Hematopoietic multipotent progenitor cell treated with erythropoietin and hydrocortisone succinate and interleukin-3 and kit ligand, for 17 days (in vitro differentiated cells): Measurements from ENCODE around the gene VTA1.
"Not testable (repeated sequence)": the region's sequence is repeated elsewhere in the genome, so short reads cannot be mapped to it uniquely, and the experiment has no call there.

ENCODE experiments used
- DNase-seq: peaks from one replicate; pipeline ENCODE4 v3.0.0-alpha.2; 2015; ENCODE audit warnings: low spot score

Gene VTA1

GRCh38 chr6:142146828-142147662 is at the start of gene VTA1, which contains the start of gene NMBR:
Gene VTA1 (plus strand): TSS chr6:142147263. CDS start chr6:142147288, 25 bp downstream.
Gene NMBR (minus strand): TSS chr6:142147122. CDS start chr6:142088658, 58,464 bp downstream.
- peak; percentile 94 for DNase-seq

DNA sequence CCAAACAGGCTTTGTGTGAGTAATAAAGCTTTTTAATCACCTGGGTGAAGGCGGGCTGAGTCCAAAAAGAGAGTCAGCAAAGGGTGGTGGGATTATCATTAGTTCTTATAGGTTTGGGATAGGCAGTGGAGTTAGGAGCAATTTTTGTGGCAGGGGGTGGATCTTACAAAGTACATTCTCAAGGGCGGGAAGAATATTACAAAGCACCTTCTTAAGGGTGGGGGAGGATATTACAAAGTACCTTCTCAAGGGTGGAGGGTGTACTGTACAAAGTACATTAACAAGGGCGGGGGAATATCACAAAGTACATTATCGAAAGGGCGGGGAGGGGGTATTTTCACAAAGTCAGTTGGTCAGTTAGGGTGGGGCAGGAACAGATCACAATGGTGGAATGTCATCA is 42.2 kb upstream of the VTA1 start:
- not testable (repeated sequence) for DNase-seq

GRCh38 chr6:142110820-142111219 is 36.2 kb upstream of the VTA1 start:
- not testable (repeated sequence) for DNase-seq

GRCh38 chr6:142112451-142113061 is 34.5 kb upstream of the VTA1 start:
- peak; percentile 21 for DNase-seq

DNA sequence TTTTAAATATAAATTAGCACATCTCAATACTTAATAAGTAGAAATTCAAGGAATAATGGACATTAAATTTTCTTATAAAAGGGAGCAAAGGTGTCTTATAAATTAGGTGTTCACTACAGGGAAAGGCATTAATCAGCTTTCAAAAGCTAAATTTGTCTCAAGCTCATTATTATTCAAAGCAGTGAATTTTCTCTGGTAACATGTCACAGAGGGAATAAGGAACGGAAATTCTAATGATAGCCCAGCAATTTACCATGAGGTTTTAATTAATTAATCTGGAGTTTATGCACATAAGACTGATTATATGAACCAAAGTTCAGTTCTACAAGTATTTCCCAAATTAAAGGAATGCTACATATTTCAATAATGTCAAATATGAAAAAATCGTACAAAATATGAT is 29.7 kb upstream of the VTA1 start:
- no peak for DNase-seq

DNA sequence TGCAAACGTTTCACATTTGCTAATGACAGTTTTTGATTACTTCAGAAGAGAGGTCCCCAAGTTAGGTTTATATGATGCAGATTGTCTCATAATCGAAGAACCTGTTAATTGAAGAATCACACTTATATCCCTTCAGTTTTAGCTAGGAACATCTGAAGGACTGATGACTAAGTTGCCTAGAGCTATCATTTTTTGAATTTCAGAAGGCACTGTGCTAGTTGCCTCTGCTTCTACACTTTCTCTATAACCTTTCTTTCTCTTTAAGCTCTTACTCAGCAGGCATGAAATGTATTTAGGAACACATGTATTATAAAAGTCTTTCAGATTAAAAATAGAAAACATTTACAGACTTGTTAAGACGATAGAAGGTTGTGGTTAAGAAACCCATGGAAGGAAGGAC is 28.7 kb upstream of the VTA1 start:
- DNase-seq: no peak

DNA sequence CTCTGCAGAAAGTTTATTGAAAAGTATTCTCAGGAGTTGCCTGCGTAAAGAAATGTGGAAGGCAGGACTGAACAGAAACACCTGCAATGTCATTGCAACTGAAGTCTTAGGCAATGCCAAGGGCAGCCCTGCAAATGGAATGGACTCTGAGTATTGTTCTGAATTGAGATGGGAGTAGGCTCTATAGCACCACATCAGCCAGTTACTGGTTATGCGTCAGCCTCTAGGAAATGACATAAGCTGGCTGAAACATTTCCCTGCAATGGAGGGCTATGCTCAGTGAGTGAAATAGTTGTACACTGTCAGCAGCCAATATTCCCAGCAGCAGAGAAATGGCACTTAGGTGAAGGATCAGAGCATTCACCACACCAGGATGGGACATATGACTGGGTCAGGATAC is 28.1 kb upstream of the VTA1 start:
- no peak for DNase-seq

DNA sequence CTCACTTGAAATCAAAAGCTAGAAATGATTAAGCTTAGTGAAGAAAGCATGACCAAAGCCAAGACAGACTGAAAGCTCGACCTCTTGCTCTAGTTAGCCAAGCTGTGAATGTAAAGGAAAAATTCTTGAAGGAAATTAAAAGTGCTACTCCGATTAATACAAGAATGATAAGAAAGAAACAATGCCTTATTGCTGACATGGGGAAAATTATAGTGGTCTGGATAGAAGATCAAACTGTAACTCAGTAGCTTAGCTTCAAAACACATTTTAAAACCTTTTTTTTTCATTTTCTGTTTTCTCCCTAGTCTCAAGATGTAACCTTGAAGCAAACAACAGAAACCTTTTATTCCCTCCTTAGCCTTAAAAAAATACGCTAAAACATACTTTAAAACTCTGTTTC is 25.7 kb upstream of the VTA1 start:
- DNase-seq: no peak

DNA sequence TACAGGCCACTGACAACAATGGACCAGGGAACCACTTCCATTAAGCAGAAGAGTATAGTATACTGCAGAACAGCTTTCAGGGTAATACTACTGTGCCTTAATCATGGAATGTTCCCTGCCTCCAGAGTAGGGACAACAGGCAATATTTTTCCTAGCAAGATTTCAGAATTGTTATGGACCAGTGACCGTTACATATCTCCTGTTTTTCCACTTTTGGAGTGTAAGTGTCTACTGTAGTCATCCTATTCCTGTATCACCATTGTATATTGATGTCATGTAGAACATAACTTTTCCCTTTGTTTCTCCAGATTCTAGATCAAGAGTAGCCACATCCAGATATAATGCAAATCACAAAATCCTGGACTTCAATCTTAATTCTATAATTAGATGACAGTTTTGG is 16.2 kb upstream of the VTA1 start:
- DNase-seq: no peak

GRCh38 chr6:142132625-142133024 is 14.4 kb upstream of the VTA1 start, which contains the start of gene GJE1:
Gene GJE1 (plus strand): TSS chr6:142132925. CDS start chr6:142133159, 234 bp downstream.
- no peak for DNase-seq

DNA sequence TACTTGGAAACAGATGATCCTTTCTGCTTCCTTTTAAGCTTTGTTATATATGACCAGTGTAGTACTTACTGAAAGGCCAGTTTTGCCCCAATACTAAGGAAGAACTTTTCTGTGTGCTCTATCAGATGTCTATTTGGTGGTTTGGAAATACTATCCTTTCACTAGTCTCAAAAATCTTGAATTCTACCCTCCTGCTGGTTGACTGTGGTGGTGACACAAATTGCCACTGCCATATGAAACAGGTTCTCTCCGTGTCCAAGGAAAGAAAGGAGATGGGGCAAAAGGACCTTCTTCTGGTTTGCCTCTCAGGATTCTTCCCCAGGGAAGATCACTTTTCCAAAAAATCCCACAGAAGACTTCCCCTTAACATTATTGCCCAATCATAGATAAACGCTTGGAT is 8.2 kb upstream of the VTA1 start:
- no peak for DNase-seq

DNA sequence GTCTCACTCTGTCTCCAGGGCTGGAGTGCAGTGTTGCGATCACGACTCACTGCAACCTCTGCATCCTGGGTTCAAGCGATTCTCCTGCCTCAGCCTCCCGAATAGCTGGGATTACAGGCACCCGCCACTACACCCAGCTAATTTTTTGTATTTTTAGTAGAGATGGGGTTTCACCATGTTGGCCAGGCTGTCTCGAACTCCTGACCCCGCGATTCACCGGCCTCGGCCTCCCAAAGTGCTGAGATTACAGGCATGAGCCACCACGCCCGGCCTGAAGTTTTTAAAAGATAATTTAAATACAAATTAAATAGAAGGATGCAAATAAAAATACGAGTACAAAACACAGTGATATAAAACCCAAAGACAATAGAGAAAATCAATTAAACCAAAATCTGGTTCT is 5.5 kb upstream of the VTA1 start:
- DNase-seq: not testable (repeated sequence)

DNA sequence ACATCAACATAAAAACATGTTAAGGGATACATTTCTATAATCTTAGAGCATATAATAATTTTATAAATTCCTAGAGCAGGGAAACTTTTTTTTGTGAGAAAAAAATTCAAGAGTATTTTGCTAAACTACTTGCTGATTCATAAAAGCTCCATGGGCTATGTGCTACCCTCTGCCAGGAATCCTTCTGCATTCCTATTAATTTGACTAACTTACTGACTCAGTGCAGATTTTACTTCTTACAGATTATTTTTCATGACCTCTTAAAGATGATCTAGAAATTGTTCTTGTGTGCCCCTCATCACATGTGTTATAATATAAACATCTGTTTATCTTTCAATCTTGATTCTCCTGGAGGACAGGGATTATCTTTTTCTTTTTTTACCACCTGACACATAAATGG is 5.7 kb downstream of the VTA1 start:
- no peak for DNase-seq

- DNase-seq: no peak
These were observed 6.1 kb downstream of the VTA1 start for GRCh38 chr6:142153196-142153595.

DNA sequence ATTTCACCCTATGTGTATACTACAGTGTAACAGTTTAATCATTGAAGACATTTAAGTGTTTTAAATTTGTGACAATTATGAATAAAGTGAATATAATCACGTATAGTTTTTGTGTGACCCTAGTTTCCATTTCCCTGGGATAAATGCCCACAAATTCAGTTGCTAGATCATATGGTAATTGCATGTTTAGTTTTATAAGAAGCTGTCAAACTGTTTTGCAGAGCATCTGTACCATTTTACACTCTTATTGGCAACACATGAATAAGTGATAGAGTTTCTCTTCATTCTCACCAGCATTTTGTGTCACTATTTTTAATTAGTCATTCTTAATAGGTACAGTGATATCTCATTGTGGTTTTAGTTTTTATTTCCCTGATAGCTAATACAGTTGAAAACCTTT is 7.3 kb downstream of the VTA1 start:
- DNase-seq: no peak

DNA sequence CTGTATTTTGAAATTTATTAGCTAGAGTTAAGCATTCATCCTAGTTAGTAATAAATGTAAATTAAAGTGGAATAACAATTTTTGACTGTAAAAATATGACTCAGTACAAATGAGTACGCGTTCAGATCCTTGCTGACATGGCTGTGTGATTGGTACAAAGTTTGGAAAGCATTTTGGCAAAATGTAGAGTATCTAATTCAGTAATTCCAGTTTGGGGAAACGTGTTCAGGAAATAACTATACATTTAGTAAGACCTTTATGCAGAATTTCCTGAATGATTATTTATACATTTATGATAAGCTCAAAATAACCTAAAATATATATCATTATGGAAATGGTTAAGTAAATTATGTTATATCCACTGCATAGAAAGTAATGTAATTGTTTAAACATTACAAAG is 8.0 kb downstream of the VTA1 start:
- DNase-seq: no peak

DNA sequence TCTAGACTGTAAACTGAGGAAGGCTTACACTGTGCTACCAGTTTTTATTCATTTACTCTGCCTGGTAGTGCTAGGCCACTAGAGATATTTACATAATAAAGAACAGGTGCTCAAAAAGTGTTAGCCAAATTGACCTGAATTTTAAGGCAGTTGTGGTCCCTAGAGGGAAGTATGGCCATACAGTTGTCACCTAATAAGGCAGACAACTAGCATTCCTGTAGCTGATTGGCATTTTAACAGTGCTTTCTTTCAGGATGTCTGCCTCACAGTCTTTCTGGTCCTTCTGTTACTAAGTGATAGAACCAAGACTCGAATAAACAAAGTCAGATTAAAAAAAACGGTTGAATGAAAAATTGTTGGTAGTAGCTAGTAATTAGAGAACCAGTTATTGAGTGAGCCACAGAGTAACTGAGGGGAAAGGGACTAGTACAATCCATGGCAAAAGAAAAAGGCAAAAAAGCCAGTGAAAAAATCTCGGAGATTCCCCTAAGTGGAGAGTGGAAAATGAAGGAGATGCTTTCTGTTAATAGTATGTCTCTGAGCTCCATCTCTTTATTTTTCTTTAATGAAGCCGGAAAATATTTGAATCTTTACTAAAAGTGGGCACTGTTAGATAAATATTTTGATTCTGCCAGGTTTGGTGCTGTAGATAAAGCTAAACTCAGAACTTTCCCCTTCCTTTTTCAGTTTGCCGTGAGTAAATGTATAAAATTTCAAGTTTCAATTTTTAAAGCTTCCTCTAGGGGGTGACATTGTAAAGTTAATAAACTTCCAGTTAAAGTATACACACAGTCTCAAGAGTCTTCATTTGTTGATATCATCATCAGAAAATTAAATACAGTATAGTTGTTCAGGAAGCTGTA is 9.1 kb downstream of the VTA1 start:
- DNase-seq: peak; percentile 65

- DNase-seq: not testable (repeated sequence)
These were observed 9.7 kb downstream of the VTA1 start for GRCh38 chr6:142156758-142157068.

GRCh38 chr6:142162780-142163179 is 15.7 kb downstream of the VTA1 start:
- no peak for DNase-seq

- no peak for DNase-seq
These were observed 18.2 kb downstream of the VTA1 start for GRCh38 chr6:142165227-142165626.

DNA sequence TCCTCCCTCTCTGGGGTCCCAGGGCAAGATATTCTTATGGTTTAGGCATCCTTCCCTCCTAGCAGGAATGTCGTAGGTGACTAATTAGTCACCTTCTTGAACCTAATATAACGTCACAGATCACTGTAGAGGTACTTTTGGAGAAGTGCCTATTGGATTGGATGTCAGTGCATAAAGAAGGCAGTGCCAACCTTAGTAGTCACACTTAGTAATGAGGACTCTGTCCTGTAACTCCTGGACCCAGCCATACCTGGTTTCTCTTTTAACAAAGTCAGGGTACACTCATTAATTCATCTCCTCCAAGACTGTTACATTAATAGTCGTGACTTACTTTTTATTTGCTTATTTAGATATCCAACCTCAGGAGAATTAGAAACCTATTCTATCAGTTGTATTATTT is 20.0 kb downstream of the VTA1 start:
- DNase-seq: no peak

GRCh38 chr6:142167486-142167885 is 20.4 kb downstream of the VTA1 start:
- DNase-seq: no peak

GRCh38 chr6:142171351-142171750 is 24.3 kb downstream of the VTA1 start:
- no peak for DNase-seq
